OCI-LY1 (cell line): ENCODE measurements around the gene FSTL3.

Experiments
- H2AFZ ChIP-seq: fragments of 200-600 bp; sonication (generic), shearing (Covaris generic); 2 replicates; pipeline ENCODE4 v1.6.0; 2014; ENCODE audit warnings: antibody characterized with exemption, mild to moderate bottlenecking, low read length
- H3F3A ChIP-seq: fragments of 200-600 bp; sonication (generic), shearing (Covaris generic); 2 replicates; pipeline ENCODE4 v1.6.0; 2014; ENCODE audit warnings: mild to moderate bottlenecking, antibody characterized with exemption, low read length, moderate library complexity; ENCODE audit not compliant: insufficient read depth
- H3K27ac ChIP-seq: fragments of 200-600 bp; sonication (generic); 2 replicates; pipeline ENCODE4 v1.5.1; 2014; ENCODE audit warnings: low read length, mixed run types, mild to moderate bottlenecking, low read depth; ENCODE audit not compliant: poor library complexity, severe bottlenecking
- H3K27me3 ChIP-seq: fragments of 200-600 bp; sonication (generic); 2 replicates; pipeline ENCODE4 v1.6.0; 2014; ENCODE audit warnings: antibody characterized with exemption, mild to moderate bottlenecking, low read length, moderate library complexity; ENCODE audit not compliant: insufficient read depth
- H3K36me3 ChIP-seq: fragments of 200-600 bp; sonication (generic); 2 replicates; pipeline ENCODE4 v1.6.1; 2014; ENCODE audit warnings: mild to moderate bottlenecking, antibody characterized with exemption, low read length, moderate library complexity, mixed read lengths; ENCODE audit not compliant: insufficient read depth
- H3K4me1 ChIP-seq: fragments of 200-600 bp; sonication (generic); 2 replicates; pipeline ENCODE4 v1.5.1; 2014; ENCODE audit warnings: mild to moderate bottlenecking, low read length, moderate library complexity; ENCODE audit not compliant: insufficient read depth, severe bottlenecking
- H3K4me2 ChIP-seq: fragments of 200-600 bp; sonication (generic), shearing (Covaris generic); 2 replicates; pipeline ENCODE4 v1.6.1; 2014; ENCODE audit warnings: low read length
- H3K4me3 ChIP-seq: fragments of 200-600 bp; sonication (generic); 2 replicates; pipeline ENCODE4 v1.5.1; 2014; ENCODE audit warnings: low read length, low read depth, mild to moderate bottlenecking, mixed read lengths; ENCODE audit not compliant: poor library complexity, severe bottlenecking
- H3K79me2 ChIP-seq: fragments of 200-600 bp; shearing (Covaris generic); 2 replicates; pipeline ENCODE4 v1.6.1; 2016; ENCODE audit warnings: mixed run types, low read length, mixed read lengths; ENCODE audit not compliant: insufficient read depth
- H3K9ac ChIP-seq: fragments of 200-600 bp; sonication (generic), shearing (Covaris generic); 2 replicates; pipeline ENCODE4 v1.6.1; 2014; ENCODE audit warnings: mild to moderate bottlenecking, low read length, mixed read lengths
- H3K9me2 ChIP-seq: fragments of 200-600 bp; sonication (generic), shearing (Covaris generic); 2 replicates; pipeline ENCODE4 v1.6.1; 2014; ENCODE audit warnings: low read depth, mild to moderate bottlenecking, low read length, mixed read lengths
- H3K9me3 ChIP-seq: fragments of 200-600 bp; shearing (Covaris generic); 2 replicates; pipeline ENCODE4 v1.6.1; 2014; ENCODE audit warnings: low read length, mixed read lengths
- H4K20me1 ChIP-seq: fragments of 200-600 bp; sonication (generic), shearing (Covaris generic); 2 replicates; pipeline ENCODE4 v1.6.0; 2016; ENCODE audit warnings: mild to moderate bottlenecking, low read length; ENCODE audit not compliant: insufficient read depth
- EZH2 ChIP-seq: fragments of 200-600 bp; sonication (generic), shearing (Covaris generic); IDR thresholded peaks from 2 replicates; pipeline ENCODE4 v1.8.0; 2017; ENCODE audit warnings: borderline replicate concordance, mixed run types, mild to moderate bottlenecking, antibody characterized with exemption, low read length, moderate library complexity, mixed read lengths
- TF ChIP-seq, protein P1 (sequence below): fragments of 200-600 bp; sonication (generic), shearing (Covaris generic); IDR thresholded peaks from 2 replicates; pipeline ENCODE4 v1.5.1; 2017; ENCODE audit warnings: mild to moderate bottlenecking, antibody characterized with exemption, low read length, moderate library complexity, mixed read lengths

FSTL3 gene

DNA sequence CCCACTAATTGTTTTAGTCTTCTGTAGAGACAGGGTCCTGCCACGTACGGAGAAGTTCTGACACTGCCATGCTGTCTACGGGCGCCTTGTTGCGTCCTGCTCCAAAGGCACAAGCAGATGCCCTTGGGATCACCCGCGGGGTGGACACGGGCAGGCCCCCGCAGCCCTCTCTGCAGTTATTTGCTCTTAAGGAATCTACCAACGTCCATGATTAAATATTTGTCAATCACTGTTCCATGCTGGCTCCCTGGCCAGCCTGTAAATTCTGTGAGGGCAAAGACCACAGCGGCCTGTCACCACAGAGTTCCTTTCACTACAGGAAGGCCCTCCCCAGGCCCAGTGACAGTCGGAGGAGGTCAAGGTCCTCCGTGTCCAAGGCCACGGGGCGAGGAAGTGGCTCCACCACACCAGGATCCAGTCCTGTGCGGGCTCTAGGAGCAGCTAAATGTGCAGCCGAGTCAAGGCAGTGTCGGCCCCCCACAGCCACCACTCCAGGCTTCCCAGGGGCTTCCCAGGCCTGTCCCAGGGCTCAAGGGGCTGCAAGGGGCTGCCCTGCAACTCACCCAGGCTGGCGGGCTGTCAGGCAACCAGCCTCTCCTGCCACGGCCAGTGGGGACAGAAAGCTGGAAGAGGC lies 15.3 kb upstream of the FSTL3 start:
- no peaks in the 10 kb centered on the region for H3K9me2 ChIP-seq
- H3K4me2 ChIP-seq: peak overlapping the region; percentile 90
- peak overlapping the region; percentile 83 for H3K27ac ChIP-seq
- H3K4me1 ChIP-seq: peaks cover 61% of the 10 kb centered on the region
- H3K27me3 ChIP-seq: no peaks in the 10 kb centered on the region
- H3K9me3 ChIP-seq: no peaks in the 10 kb centered on the region
- H3K4me3 ChIP-seq: peak overlapping the region; percentile 98
- peaks cover 21% of the 10 kb centered on the region; the same call in 1 of the 2 replicates for H3K36me3 ChIP-seq
- no peaks in the 10 kb centered on the region for H4K20me1 ChIP-seq
- H3K9ac ChIP-seq: peak overlapping the region; percentile 95
- no peak overlapping the region for H2AFZ ChIP-seq
- peaks cover 69% of the 10 kb centered on the region for H3K79me2 ChIP-seq
- TF ChIP-seq, protein P1, sequence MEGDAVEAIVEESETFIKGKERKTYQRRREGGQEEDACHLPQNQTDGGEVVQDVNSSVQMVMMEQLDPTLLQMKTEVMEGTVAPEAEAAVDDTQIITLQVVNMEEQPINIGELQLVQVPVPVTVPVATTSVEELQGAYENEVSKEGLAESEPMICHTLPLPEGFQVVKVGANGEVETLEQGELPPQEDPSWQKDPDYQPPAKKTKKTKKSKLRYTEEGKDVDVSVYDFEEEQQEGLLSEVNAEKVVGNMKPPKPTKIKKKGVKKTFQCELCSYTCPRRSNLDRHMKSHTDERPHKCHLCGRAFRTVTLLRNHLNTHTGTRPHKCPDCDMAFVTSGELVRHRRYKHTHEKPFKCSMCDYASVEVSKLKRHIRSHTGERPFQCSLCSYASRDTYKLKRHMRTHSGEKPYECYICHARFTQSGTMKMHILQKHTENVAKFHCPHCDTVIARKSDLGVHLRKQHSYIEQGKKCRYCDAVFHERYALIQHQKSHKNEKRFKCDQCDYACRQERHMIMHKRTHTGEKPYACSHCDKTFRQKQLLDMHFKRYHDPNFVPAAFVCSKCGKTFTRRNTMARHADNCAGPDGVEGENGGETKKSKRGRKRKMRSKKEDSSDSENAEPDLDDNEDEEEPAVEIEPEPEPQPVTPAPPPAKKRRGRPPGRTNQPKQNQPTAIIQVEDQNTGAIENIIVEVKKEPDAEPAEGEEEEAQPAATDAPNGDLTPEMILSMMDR: no peak
- H3F3A ChIP-seq: no peaks in the 10 kb centered on the region

DNA sequence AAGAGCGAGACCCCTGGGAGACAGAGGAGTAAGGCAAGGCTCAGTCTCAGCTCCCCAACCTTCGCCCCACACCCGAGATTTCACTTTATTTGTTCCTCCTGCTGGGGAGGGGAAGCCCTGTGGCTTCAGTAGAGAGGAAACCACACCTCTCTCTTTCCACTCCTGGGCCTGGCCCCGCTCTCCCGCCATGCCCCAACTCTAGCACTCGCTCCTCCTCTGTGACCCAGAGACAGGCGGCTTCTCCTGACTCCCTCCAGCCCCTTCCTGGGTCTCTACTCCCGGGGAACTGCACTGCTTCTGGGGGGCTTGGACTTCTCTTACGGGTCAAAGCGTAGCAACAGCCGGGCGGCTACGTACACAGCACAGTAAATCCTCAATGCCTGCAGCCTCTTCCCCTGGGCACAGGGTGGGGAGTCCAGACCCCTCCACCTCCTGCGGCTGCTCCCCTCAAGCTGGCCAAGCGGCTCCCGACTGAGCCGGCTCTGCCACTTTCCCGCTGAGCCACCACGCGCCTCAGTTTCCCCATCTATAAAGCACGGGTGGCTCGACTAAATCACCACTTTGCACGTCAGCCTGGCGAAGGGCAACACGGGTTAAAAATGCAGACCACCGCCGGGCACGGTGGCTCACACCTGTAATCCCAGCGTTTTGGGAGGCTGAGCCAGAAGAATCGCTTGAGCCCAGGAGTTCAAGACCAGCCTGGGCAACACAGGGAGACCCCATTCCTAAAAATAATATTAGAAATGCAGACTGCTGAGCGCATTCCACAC lies 14.6 kb upstream of the FSTL3 start:
- peak overlapping the region; percentile 98 for H3K4me3 ChIP-seq
- no peak for TF ChIP-seq EZH2
- TF ChIP-seq, protein P1: no peak
- no peak overlapping the region for H2AFZ ChIP-seq
- H3K27ac ChIP-seq: peak overlapping the region; percentile 83
- no peaks in the 10 kb centered on the region for H3F3A ChIP-seq
- H3K36me3 ChIP-seq: peaks cover 16% of the 10 kb centered on the region; the same call in 1 of the 2 replicates
- H3K4me2 ChIP-seq: peak overlapping the region; percentile 90
- H3K9ac ChIP-seq: peak overlapping the region; percentile 95
- no peaks in the 10 kb centered on the region for H4K20me1 ChIP-seq
- no peaks in the 10 kb centered on the region for H3K27me3 ChIP-seq
- H3K79me2 ChIP-seq: peaks cover 62% of the 10 kb centered on the region
- peaks cover 61% of the 10 kb centered on the region for H3K4me1 ChIP-seq
- H3K9me3 ChIP-seq: no peaks in the 10 kb centered on the region
- no peaks in the 10 kb centered on the region for H3K9me2 ChIP-seq

DNA sequence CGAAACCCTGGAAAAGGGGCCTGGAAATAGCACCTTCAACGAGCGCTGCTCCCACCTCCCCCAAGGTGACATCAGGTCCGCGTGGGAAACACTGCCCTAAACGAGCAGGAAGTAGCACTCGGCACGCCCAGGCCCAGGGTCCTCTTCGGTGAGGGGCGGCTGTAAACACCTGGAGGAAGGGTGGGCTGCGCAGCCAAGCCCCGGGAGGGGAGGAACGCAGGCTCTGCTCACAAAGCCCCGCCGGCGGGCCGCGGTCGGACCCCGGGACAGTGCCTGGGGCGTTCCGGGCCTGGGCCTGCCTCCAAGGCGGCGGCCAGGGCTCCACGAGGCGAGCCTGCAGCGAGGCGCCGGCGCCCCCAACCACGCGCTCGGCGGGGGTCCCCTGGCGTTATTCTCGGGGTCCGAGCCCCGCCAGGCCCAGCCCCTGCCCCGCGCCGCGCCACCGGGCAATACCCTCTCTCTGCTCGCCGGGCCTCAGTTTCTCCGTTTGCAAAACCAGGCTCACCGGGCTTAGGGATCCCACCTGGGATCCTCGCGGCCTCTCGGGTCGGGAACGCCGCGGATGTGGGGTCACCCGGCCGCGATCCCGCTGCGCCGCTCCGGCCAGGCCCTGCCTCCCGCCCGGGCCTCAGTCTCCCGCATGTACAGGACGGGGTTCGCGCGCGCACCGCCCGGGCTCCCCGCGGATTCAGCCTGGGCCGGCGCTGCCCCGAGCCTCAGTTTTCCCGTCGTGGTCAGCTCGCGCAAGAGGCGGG lies 13.8 kb upstream of the FSTL3 start:
- no peaks in the 10 kb centered on the region for H3K9me2 ChIP-seq
- H3K27me3 ChIP-seq: no peaks in the 10 kb centered on the region; the same call in 1 of the 2 replicates
- H3K36me3 ChIP-seq: peaks cover 9% of the 10 kb centered on the region; the same call in 1 of the 2 replicates
- no peaks in the 10 kb centered on the region for H3F3A ChIP-seq
- no peaks in the 10 kb centered on the region for H4K20me1 ChIP-seq
- H3K4me1 ChIP-seq: peaks cover 59% of the 10 kb centered on the region
- H2AFZ ChIP-seq: no peak overlapping the region
- peak overlapping the region; percentile 98 for H3K4me3 ChIP-seq
- peaks cover 54% of the 10 kb centered on the region for H3K79me2 ChIP-seq
- H3K9ac ChIP-seq: peak overlapping the region; percentile 95
- H3K9me3 ChIP-seq: no peaks in the 10 kb centered on the region
- H3K4me2 ChIP-seq: peak overlapping the region; percentile 90
- peak overlapping the region; percentile 83 for H3K27ac ChIP-seq
- TF ChIP-seq, protein P1: no peak
- no peak for TF ChIP-seq EZH2
